H1 (cell line): Measurements from ENCODE around the gene NPIPA1. TPM values are rescaled to one million over a fixed set of nuclear protein-coding genes. Genes with fewer than 3 reads are reported as not detected.

Source experiments
- CTCF ChIA-PET: fragments of 300-600 bp; sonication (Branson Sonifier 250); formaldehyde crosslinking; loops from one replicate; lab custom pipeline; 2021; ENCODE audit not compliant: partially characterized antibody; lab: Charles Lee
- POLR2A ChIA-PET: fragments of 300-600 bp; sonication (Branson Sonifier 250); formaldehyde crosslinking; loops from one replicate; lab custom pipeline; 2021; ENCODE audit warnings: inconsistent platforms; ENCODE audit not compliant: partially characterized antibody; lab: Charles Lee
- DNase-seq, 2 experiments: peaks; one replicate each; pipeline versions ENCODE4 v3.0.0 to v3.0.0-alpha.2; 2010 to 2022; ENCODE audit warnings: low spot score in 2 of 2, low read depth in 1 of 2, mixed read lengths in 1 of 2
- FAIRE-seq: peaks from 2 replicates; lab custom pipeline; 2011; peaks lifted over from hg19 to GRCh38; lab: Jason Lieb, UNC
- H2AFZ ChIP-seq: 2 replicates; pipeline ENCODE4 v1.8.1; 2012; ENCODE audit warnings: low read length, inconsistent platforms
- H2AK5ac ChIP-seq: 2 replicates; pipeline ENCODE4 v1.6.1; 2013; ENCODE audit warnings: low read depth, low read length
- H2BK120ac ChIP-seq: replicated peaks from 2 replicates; pipeline ENCODE3; 2013; ENCODE audit warnings: low read depth, low read length, inconsistent platforms
- H2BK12ac ChIP-seq: 2 replicates; pipeline ENCODE4 v1.6.1; 2013; ENCODE audit warnings: low read depth, low read length
- H2BK15ac ChIP-seq: 2 replicates; pipeline ENCODE4 v1.6.1; 2013; ENCODE audit warnings: low read length
- H2BK20ac ChIP-seq: 2 replicates; pipeline ENCODE4 v1.6.1; 2013; ENCODE audit warnings: low read length
- H2BK5ac ChIP-seq: 2 replicates; pipeline ENCODE4 v1.6.1; 2013; ENCODE audit warnings: low read depth, low read length
- H3K14ac ChIP-seq: 2 replicates; pipeline ENCODE4 v1.6.1; 2013; ENCODE audit warnings: inconsistent platforms; ENCODE audit not compliant: insufficient read length
- H3K18ac ChIP-seq: 2 replicates; pipeline ENCODE4 v1.6.1; 2013; ENCODE audit warnings: low read length; ENCODE audit errors: extremely low read depth
- H3K23ac ChIP-seq: 2 replicates; pipeline ENCODE4 v1.6.1; 2013; ENCODE audit warnings: inconsistent platforms; ENCODE audit not compliant: insufficient read length
- H3K23me2 ChIP-seq: 2 replicates; pipeline ENCODE4 v1.6.1; 2013; ENCODE audit warnings: low read depth, low read length
- H3K27ac ChIP-seq: 2 replicates; pipeline ENCODE4 v1.6.1; 2011; ENCODE audit warnings: low read depth, low read length, inconsistent platforms
- H3K27me3 ChIP-seq, 4 experiments: replicated peaks in 1 of 4; 1 replicate in 1 of 4; 2 replicates in 3 of 4; pipeline versions ENCODE4 v1.6.1 to v1.8.1; 2011 to 2013; ENCODE audit warnings: low read length in 3 of 4, mild to moderate bottlenecking in 3 of 4, inconsistent platforms in 2 of 4, mixed read lengths in 2 of 4, moderate library complexity in 1 of 4; ENCODE audit not compliant: control insufficient read depth in 3 of 4, insufficient read depth in 3 of 4; ENCODE audit errors: extremely low read depth in 1 of 4
- H3K36me3 ChIP-seq, 4 experiments: 2 replicates each; pipeline versions ENCODE4 v1.6.1 to v1.8.1; 2011 to 2013; ENCODE audit warnings: mild to moderate bottlenecking in 4 of 4, low read length in 3 of 4, moderate library complexity in 2 of 4, control low read depth in 1 of 4, inconsistent platforms in 1 of 4; ENCODE audit not compliant: insufficient read depth in 4 of 4, control insufficient read depth in 2 of 4
- H3K4ac ChIP-seq: replicated peaks from 2 replicates; pipeline ENCODE3; 2013; ENCODE audit warnings: low read length, low read depth, mixed read lengths, inconsistent platforms; ENCODE audit not compliant: insufficient read length
- H3K4me1 ChIP-seq, 4 experiments: replicated peaks in 1 of 4; 1 replicate in 1 of 4; 2 replicates in 3 of 4; pipeline versions ENCODE4 v1.6.1 to v1.8.1; 2011 to 2013; ENCODE audit warnings: low read length in 3 of 4, inconsistent platforms in 2 of 4, mixed read lengths in 1 of 4; ENCODE audit not compliant: insufficient read depth in 4 of 4, control insufficient read depth in 3 of 4
- H3K4me2 ChIP-seq, 2 experiments: 2 replicates each; pipeline versions ENCODE4 v1.6.1 to v1.8.1; 2011 to 2013; ENCODE audit warnings: low read depth in 2 of 2, low read length in 2 of 2, control low read depth in 1 of 2, inconsistent platforms in 1 of 2, mild to moderate bottlenecking in 1 of 2; ENCODE audit not compliant: insufficient read depth in 1 of 2
- H3K4me3 ChIP-seq, 4 experiments: fragments of 200-600, 300-600 bp in 1 of 4; sonication (generic), shearing (Covaris generic), sonication (Bioruptor Twin) in 1 of 4; 2 replicates each; pipeline versions ENCODE4 v1.5.1 to v1.8.1; 2011 to 2016; ENCODE audit warnings: low read length in 4 of 4, low read depth in 3 of 4, control low read depth in 2 of 4, inconsistent platforms in 2 of 4, mild to moderate bottlenecking in 2 of 4, mixed read lengths in 1 of 4, moderate library complexity in 1 of 4; ENCODE audit not compliant: insufficient read depth in 2 of 4; ENCODE audit errors: extremely low read depth in 1 of 4
- H3K56ac ChIP-seq: replicated peaks from 2 replicates; pipeline ENCODE3; 2013; ENCODE audit warnings: low read depth, mild to moderate bottlenecking, mixed read lengths, low read length, inconsistent platforms; ENCODE audit not compliant: insufficient read length
- H3K79me1 ChIP-seq: 2 replicates; pipeline ENCODE4 v1.6.1; 2013; ENCODE audit warnings: low read depth, low read length, control low read depth
- H3K79me2 ChIP-seq, 2 experiments: 2 replicates each; pipeline versions ENCODE4 v1.6.1 to v1.8.1; 2012 to 2013; ENCODE audit warnings: low read length in 2 of 2, mild to moderate bottlenecking in 2 of 2, inconsistent platforms in 1 of 2; ENCODE audit not compliant: insufficient read depth in 2 of 2, control insufficient read depth in 1 of 2
- H3K9ac ChIP-seq, 4 experiments: replicated peaks in 1 of 4; 1 replicate in 1 of 4; 2 replicates in 3 of 4; pipeline versions ENCODE4 v1.6.1 to v1.8.1; 2011 to 2013; ENCODE audit warnings: low read depth in 3 of 4, low read length in 3 of 4, control low read depth in 2 of 4, mild to moderate bottlenecking in 2 of 4, moderate library complexity in 2 of 4, inconsistent platforms in 1 of 4; ENCODE audit errors: extremely low read depth in 1 of 4
- H3K9me3 ChIP-seq, 2 experiments: 2 replicates each; pipeline versions ENCODE4 v1.6.1 to v1.8.1; 2012 to 2013; ENCODE audit warnings: mild to moderate bottlenecking in 2 of 2, moderate library complexity in 2 of 2, control low read depth in 1 of 2, inconsistent platforms in 1 of 2, low read depth in 1 of 2, low read length in 1 of 2, mixed read lengths in 1 of 2; ENCODE audit not compliant: insufficient read depth in 2 of 2
- H4K20me1 ChIP-seq, 2 experiments: replicated peaks in 1 of 2; 2 replicates each; pipeline versions ENCODE3 to v1.8.1; 2011 to 2013; ENCODE audit warnings: inconsistent platforms in 2 of 2, low read length in 2 of 2, mild to moderate bottlenecking in 1 of 2; ENCODE audit not compliant: insufficient read depth in 2 of 2, control insufficient read depth in 1 of 2
- H4K5ac ChIP-seq: 2 replicates; pipeline ENCODE4 v1.6.1; 2013; ENCODE audit warnings: low read length, low read depth, mixed read lengths, inconsistent platforms; ENCODE audit not compliant: insufficient read length
- H4K8ac ChIP-seq: 2 replicates; pipeline ENCODE4 v1.8.0; 2013; ENCODE audit warnings: mild to moderate bottlenecking, moderate library complexity, low read length, inconsistent platforms; ENCODE audit not compliant: insufficient read depth; ENCODE audit errors: extremely low read depth
- H4K91ac ChIP-seq: replicated peaks from 2 replicates; pipeline ENCODE3; 2013; ENCODE audit warnings: low read length, mixed read lengths, inconsistent platforms; ENCODE audit not compliant: insufficient read length
- BACH1 ChIP-seq: IDR thresholded peaks from 2 replicates; pipeline ENCODE4 v1.6.1; 2012; ENCODE audit warnings: low read length, improper control_type of control experiment
- CEBPB ChIP-seq: IDR thresholded peaks from 2 replicates; pipeline ENCODE4 v1.6.1; 2012; ENCODE audit warnings: low read depth, low read length
- CREB1 ChIP-seq: IDR thresholded peaks from 2 replicates; pipeline ENCODE4 v1.6.1; 2012; ENCODE audit warnings: inconsistent platforms
- EGR1 ChIP-seq: IDR thresholded peaks from 2 replicates; pipeline ENCODE4 v1.6.1; 2011; ENCODE audit warnings: low read depth, low read length, borderline replicate concordance
- GABPA ChIP-seq: IDR thresholded peaks from 2 replicates; pipeline ENCODE4 v1.6.1; 2011; ENCODE audit warnings: mild to moderate bottlenecking, low read length, moderate library complexity, borderline replicate concordance; ENCODE audit not compliant: insufficient read depth
- HDAC6 ChIP-seq: IDR thresholded peaks from one replicate; pipeline ENCODE4 v1.7.1; 2012; ENCODE audit warnings: low read depth, mild to moderate bottlenecking, inconsistent platforms, low read length, moderate library complexity
- JUND ChIP-seq: IDR thresholded peaks from 2 replicates; pipeline ENCODE4 v1.6.1; 2011; ENCODE audit warnings: mild to moderate bottlenecking, improper control_type of control experiment, low read length
- SIN3A ChIP-seq, 2 experiments: IDR thresholded peaks in 1 of 2; conservative IDR thresholded peaks in 1 of 2; 2 replicates each; pipeline ENCODE4 v1.6.1; 2011 to 2012; ENCODE audit warnings: low read length in 2 of 2, improper control_type of control experiment in 1 of 2, low read depth in 1 of 2, mild to moderate bottlenecking in 1 of 2
- SP1 ChIP-seq: IDR thresholded peaks from 2 replicates; pipeline ENCODE4 v1.6.1; 2011; ENCODE audit warnings: low read depth, low read length
- SRF ChIP-seq: IDR thresholded peaks from 2 replicates; pipeline ENCODE4 v1.6.1; 2011; ENCODE audit warnings: mild to moderate bottlenecking, low read depth, low read length, moderate library complexity
- WGBS, 2 experiments: shearing (Covaris generic) in 1 of 2; methylation state at CpG; one replicate each; pipeline versions ENCODE4 v1.1.6 to v1.1.7; 2013 to 2015; ENCODE audit warnings: low lambda C conversion rate in 2 of 2, mixed read lengths in 2 of 2, inconsistent platforms in 1 of 2, low coverage in 1 of 2, missing lambda C conversion rate in 1 of 2; ENCODE audit not compliant: insufficient replicate concordance in 2 of 2, insufficient coverage in 1 of 2, insufficient read length in 1 of 2; ENCODE audit errors: extremely low coverage in 1 of 2, missing lambda C conversion rate in 1 of 2; 5-methylcytosine and 5-hydroxymethylcytosine counted together
- polyA plus RNA-seq, 7 experiments: library from polyadenylated mRNA; depleted of rRNA in 3 of 7; stranded (reverse) in 5 of 7; unstranded in 2 of 7; fragments of >200 nt in 5 of 7; fragments of 200-250 nt in 2 of 7; gene quantifications; 1 replicate in 5 of 7; 2 replicates in 1 of 7; 4 replicates in 1 of 7; pipeline versions ENCODE4 v1.2.1 to v1.2.3, GENCODE V29; 2011 to 2013; ENCODE audit warnings: missing spikeins in 2 of 7, mixed read lengths in 2 of 7
- total RNA-seq: library from RNA; stranded (reverse); fragmentation: NEBNext Ultra II Directional; extraction: Animal tissue kit (Norgen Biotek cat#: 25700); gene quantifications from 2 replicates; pipeline ENCODE4 v1.2.1, GENCODE V29; 2021

The NPIPA1 gene
- total and polyA plus RNA-seq, 2 of the 8 experiments (the other 6 are each of a cell fraction or from before 2014, with no cell fraction given) = 60.0 to 97.8 TPM

DNA sequence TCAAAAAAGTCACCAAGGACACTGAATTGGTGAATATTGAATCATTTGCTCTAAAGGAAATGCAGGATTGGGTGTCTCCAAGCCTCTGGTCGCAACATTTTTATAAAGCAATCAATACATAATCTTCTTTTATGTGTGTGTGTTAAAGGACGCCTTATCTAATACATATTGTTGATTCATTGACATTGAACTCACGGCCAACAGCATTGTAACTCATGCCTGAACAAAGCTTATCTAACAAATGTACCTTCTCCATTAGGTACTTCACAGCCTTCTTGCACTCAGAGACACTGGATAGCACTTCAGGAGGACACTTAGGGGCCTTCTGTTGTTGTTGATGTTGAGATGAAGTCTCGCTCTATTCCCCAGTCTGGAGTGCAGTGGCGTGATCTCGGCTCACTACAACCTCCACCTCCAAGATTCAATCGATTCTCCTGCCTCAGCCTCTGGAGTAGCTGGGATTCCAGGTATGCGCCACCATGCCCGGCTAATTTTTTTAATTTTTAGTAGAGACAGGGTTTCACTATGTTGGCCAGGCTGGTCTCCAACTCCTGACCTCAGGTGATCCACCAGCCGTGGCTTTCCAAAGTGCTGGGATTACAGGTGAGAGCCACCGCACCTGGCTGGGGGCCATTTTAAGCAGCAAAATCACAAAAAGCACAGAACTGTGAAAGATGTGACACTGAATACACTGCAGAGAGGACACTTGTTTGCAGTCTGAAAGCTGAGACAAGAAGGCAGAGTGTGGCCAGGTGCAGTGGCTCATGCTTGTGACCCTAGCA is 24.4 kb downstream of the NPIPA1 start:
- no peaks in the 10 kb centered on the region for H3K27me3 ChIP-seq
- H3K9me3 ChIP-seq = no peaks in the 10 kb centered on the region
- no peak overlapping the region for H3K23ac ChIP-seq
- no peaks in the 10 kb centered on the region for H3K79me1 ChIP-seq
- no peak overlapping the region for H3K56ac ChIP-seq
- POLR2A ChIA-PET = interaction anchor here (1.2 kb wide), 1 partner anchor 13 kb away, joined by 8 read pairs; the partner anchor contains the start of gene PDXDC1
- no peaks in the 10 kb centered on the region for H3K79me2 ChIP-seq
- no peak overlapping the region for H3K4me3 ChIP-seq
- no peak overlapping the region for H3K27ac ChIP-seq
- no peaks in the 10 kb centered on the region for H3K4me1 ChIP-seq
- no peak overlapping the region for H3K9ac ChIP-seq
- H3K4ac ChIP-seq = peak overlapping the region; percentile 88
- 90% methylated on average over 11 of the region's 11 CpGs; no CpG with 5 or more reads in 1 of the 2 experiments for WGBS, 2 experiments
- H2AK5ac ChIP-seq = no peak overlapping the region
- CTCF ChIA-PET = interaction anchor here (0.7 to 2.2 kb wide), 3 partner anchors 13 to 75 kb away, joined by 3 to 7 read pairs (median 3); partner anchors contain the start of gene PDXDC1
- TF ChIP-seq GABPA = no peak
- TF ChIP-seq EGR1 = no peak
- no peak for TF ChIP-seq SRF
- TF ChIP-seq SP1 = no peak
- no peak for TF ChIP-seq BACH1
- TF ChIP-seq JUND = no peak
- TF ChIP-seq CEBPB = no peak
- no peak for TF ChIP-seq HDAC6
- TF ChIP-seq CREB1 = no peak
- no peak for TF ChIP-seq SIN3A (conservative IDR thresholded peaks at IDR 0.05 in 1 of 2, IDR thresholded peaks at IDR 0.05 in 1 of 2; ENCODE audit: low read depth in 1 of 2, low read length in 2 of 2)
- no peak overlapping the region for H2BK12ac ChIP-seq
- H2BK15ac ChIP-seq = peak overlapping the region; percentile 36; the same call in 1 of the 2 replicates
- no peak overlapping the region for H2BK20ac ChIP-seq
- peaks cover 0 to 1% of the 10 kb centered on the region in 2 experiments for H4K20me1 ChIP-seq
- H4K91ac ChIP-seq = no peak overlapping the region
- H3K4me2 ChIP-seq = no peak overlapping the region
- H4K5ac ChIP-seq = no peak overlapping the region
- no peak overlapping the region for H4K8ac ChIP-seq
- H2AFZ ChIP-seq = peak overlapping the region; percentile 28; the same call in 1 of the 2 replicates
- no peak overlapping the region for H3K18ac ChIP-seq
- H2BK120ac ChIP-seq = no peak overlapping the region
- no peaks in the 10 kb centered on the region for H3K36me3 ChIP-seq
- no peak overlapping the region for H2BK5ac ChIP-seq
- no peak overlapping the region for H3K14ac ChIP-seq
- FAIRE-seq (no peak), DNase-seq (peak in 1 of 2 experiments; percentile 38)
- no peaks in the 10 kb centered on the region for H3K23me2 ChIP-seq
